Adrenal gland (tissue), 5 donors: Measurements from ENCODE around the gene ABRACL.

ENCODE experiments used
- POLR2A ChIP-seq, 2 donors: fragments of 450-650 bp; IDR thresholded peaks; one replicate each; pipeline ENCODE4 v1.6.1; 2017; ENCODE audit warnings: antibody characterized with exemption in 2 of 2, mild to moderate bottlenecking in 2 of 2, moderate library complexity in 1 of 2
- TF ChIP-seq, protein P1 (sequence below), 6 experiments: fragments of 450-650 bp in 4 of 6; fragments of 200-600 bp in 2 of 6; sonication (generic) in 1 of 6; IDR thresholded peaks; 1 replicate in 5 of 6; 2 replicates in 1 of 6; pipeline versions ENCODE4 v1.5.1 to v1.8.0; 2016 to 2021; ENCODE audit warnings: antibody characterized with exemption in 6 of 6, mild to moderate bottlenecking in 2 of 6, moderate library complexity in 1 of 6
- donor health status: DM: no; HTN: no; CAD: no.

DNA sequence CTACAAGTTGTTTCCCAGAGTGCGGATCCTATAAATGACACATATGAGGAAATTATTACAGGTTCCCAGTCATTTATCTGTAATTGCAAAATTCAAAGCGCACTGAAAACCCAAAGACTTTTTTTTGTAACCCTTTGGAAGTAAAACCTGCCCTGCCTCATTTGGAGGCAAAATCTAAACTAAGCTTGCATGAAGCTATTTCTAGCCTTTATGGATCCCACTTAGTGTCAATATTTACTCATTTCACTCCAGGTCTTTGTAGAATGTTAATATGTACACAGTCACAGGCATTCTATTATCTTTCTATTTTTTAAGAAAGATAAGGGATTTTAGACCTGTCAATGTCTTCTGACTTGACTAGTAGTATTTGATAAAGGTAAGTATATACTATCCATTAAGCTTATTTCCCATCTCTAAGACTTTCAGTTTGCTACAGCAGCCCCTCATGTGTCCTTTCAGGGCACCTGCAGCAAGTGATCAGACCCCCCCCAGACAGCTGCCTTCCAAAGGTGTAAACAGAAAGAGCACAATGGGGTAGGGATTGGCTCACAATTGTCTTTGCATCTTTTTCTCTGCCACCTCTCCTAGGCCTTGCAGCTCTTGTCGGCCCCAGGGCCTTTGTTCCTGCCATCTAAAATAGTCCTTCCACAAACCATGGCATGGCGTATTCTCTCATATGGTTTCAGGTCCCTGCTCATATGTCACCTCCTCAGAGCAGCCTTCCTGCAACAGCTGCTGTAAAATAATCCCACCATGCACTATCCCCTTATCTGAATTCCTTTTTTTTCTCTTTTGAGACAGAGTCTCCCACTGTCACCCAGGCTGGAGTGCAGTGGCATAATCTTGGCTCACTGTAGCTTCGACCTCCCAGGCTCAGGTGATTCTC is 39.2 kb upstream of the ABRACL start:
- TF ChIP-seq, protein P1, sequence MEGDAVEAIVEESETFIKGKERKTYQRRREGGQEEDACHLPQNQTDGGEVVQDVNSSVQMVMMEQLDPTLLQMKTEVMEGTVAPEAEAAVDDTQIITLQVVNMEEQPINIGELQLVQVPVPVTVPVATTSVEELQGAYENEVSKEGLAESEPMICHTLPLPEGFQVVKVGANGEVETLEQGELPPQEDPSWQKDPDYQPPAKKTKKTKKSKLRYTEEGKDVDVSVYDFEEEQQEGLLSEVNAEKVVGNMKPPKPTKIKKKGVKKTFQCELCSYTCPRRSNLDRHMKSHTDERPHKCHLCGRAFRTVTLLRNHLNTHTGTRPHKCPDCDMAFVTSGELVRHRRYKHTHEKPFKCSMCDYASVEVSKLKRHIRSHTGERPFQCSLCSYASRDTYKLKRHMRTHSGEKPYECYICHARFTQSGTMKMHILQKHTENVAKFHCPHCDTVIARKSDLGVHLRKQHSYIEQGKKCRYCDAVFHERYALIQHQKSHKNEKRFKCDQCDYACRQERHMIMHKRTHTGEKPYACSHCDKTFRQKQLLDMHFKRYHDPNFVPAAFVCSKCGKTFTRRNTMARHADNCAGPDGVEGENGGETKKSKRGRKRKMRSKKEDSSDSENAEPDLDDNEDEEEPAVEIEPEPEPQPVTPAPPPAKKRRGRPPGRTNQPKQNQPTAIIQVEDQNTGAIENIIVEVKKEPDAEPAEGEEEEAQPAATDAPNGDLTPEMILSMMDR (IDR thresholded peaks at IDR 0.05) = no peak
- no peak for TF ChIP-seq POLR2A (IDR thresholded peaks at IDR 0.05)
